ENCODE results near the gene MTUS2. TPM values are rescaled to one million over a fixed set of nuclear protein-coding genes. Genes with fewer than 3 reads are reported as not detected.

MTUS2 gene
- polyA plus RNA-seq, 1 donor: 0.52 TPM

DNA sequence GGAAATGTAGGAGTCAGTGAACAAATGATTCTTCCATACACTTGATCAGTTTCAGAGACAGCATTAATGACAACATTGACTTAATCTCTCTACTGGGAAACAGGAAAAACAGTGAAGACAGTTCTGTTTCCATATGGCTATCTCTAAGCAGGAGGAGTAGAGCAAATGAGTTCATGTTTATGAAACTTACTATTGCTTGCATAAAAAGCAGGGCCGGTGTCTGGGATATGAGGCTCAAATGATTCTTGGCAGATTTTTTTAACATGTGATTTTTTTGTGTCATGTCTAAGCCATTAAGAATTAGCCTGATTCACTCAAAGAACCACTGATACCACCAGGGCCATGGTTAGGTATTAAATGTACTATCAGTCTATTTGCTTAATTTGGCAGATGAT lies 633.5 kb downstream of the MTUS2 start:
- DNase-seq: no peak

DNA sequence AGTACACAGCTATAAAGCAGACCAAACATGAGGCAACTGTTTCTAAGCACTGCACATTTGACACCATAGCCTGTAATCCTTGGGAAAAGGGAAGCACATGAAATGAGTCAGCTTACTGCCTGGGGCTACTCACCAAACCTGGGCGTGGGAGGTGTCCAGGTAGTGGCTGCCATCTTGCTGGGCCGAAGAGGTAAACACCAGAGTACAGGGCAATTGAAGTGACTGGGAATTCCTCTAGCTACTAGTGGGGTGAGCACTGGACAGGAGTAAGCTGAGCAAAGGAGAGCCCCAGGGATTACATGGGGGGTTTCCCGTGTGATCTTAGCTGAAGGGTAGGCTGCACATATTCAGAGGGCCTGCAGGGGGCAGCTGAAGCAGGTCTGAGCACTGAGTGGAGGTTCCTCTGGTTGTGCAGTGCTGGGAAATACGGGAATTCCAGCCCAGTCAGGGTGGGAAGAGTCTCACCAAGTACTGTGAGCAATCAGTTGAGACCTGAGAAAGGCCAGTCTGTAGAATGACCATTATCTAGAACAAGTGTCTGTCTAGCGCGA lies 634.9 kb downstream of the MTUS2 start:
- no peak for DNase-seq

DNA sequence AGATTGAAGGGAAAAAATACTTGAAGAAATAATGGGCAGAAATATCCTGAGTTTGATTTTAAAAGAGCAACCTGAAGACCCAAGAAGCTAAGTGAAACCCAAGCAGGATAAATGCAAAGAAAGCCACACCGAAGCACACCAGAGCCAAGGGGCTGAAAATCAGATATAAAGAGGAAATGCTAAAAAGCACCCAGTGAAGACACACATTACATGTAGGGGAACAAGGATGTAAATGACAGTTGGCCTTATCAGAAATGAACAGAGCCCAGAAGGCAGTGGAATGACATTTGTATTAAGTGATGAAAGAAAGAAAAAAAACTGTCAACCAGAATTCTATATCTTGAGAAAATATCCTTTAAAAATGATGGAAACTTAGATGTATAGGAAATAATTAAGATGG lies 636.3 kb downstream of the MTUS2 start:
- DNase-seq: no peak

DNA sequence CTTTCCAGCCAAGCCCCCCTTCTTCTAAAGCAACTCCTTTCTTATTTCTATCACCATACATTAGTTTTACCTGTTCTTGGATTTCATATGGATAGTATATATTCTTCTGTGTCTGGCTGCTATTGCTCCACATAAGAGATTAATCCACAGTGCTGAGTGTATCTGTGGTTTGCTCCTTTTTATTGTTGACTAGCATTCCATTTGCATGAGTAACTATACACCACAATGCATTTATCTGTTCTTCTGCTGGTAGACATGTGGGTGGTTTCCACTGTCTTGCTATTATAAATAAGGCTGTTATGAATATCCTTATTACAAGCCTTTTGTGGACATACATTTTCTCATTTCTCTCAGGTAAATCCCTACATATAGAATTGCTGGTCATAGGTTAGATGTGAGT lies 637.2 kb downstream of the MTUS2 start:
- no peak for DNase-seq

DNA sequence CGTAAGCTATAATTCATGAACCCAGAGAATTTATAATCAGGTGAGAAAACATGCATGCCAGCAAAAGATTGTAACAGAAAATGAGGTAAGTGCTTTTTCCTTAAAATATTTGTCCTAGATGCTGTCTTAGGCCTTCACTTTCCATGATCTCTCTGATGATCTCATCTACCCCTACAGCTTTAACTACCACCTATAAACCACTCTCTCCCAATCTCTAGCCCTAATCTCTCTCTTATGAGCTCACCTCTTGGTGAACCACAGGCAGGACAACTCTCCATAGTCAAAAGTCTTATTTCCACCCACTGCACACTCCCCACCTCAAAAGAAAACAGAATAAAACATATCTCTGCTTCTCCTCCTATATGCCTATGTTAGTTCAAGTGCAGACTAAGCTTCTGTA lies 638.3 kb downstream of the MTUS2 start:
- no peak for DNase-seq

- DNase-seq: no peak
Measured at GRCh38 chr13:29459813-29460355, 639.7 kb downstream of the MTUS2 start.

DNA sequence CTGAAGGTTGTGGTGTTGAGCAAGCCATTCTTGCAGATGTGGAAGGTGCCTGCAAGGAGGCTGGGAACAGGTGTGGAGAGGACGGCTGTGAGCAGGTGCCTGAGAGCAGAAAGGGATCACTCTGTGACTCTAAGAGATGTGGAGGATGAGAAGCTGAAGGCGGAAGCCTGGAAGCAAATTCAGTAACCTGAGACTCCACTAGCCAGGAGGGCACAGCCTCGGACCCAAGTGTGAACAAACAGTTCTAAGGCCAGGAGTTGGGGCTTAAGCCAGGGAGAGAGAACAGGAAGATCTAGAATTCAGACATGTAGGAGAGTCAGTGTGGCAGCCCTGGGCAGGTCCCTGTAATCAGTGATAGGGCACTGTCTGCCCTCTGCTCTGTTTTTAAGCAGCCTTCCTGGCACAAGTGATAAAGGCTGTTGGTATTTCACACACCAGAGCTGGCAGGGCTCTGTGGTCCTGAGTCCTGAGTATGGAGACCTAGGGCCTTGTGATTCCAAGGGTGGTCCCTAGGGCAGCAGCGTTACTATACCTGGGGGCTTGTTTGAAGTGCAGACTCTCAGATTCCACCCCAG lies 644.1 kb downstream of the MTUS2 start:
- no peak for DNase-seq

DNA sequence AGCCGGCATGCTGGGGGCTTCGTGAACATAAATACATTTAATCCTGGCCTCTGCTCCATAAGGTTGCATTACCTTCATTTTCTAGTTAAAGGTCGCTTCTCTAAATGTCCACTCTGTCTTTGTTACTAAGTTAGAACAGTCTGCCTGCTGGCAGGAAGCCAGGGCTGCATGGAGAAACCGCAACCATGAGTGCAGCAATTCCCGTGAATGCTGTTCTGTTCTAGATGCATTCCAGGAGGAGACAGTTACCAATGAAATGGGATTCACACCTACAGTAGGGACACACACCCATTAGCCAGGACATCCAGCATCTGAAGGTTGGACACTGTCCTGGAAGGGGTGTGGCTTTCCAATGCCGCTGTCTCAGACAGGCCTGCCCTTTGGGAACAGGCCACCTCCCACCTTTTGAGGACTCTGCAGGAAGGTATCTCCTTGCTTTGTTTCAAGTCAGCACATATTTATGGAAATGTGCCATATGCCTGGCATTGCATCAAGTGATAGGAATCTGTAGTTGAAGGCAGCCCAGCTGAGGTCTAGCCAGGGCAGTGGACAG lies 645.7 kb downstream of the MTUS2 start:
- DNase-seq: peak; percentile 7

DNA sequence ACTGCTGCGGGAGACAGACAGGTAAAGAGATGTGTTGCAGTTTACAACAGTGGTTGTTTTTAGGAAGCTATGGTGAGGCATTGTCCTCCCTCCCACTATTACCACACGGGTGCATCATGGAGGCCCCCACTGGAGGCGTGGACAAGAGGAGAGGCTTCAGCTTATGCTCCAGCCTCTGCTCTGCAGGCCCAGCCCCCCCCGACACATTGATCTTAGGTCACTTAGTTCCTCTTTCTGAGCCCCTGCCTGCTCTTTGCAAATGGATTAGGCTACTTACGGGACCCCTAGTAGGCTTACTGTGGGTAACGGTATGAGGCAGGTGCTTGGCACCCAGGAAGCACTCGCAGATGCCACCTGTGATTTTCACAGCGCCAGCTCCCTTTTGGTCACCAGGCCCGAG lies 651.4 kb downstream of the MTUS2 start:
- no peak for DNase-seq

DNA sequence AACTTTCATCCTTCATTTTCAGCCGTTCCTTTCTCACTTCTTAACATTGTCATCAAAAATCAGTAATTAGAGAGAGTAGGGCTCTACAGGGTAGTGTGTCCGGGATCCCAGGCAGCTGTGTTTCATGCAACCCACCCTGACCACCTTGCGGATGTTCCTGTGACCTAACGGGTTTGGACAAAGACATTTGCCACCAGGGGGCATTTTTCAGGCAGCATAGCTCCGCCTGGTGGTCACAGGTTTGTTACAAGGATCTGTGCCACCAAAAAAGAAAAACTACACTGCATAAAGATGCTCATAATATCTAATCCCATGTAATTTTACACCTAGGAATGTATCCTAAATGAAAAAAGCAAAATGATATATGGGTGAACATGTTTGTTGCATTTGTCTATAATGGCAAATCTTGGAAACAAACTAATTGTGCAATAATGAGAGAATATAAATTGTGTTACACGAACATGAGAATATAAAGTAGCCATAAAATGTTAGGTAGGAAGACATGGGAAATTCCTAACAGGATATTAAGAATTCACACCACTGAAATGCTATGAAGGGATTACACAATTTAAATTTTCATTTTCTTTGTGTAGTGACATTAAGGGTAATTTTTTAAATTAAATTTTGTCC lies 652.3 kb downstream of the MTUS2 start:
- no peak for DNase-seq

DNA sequence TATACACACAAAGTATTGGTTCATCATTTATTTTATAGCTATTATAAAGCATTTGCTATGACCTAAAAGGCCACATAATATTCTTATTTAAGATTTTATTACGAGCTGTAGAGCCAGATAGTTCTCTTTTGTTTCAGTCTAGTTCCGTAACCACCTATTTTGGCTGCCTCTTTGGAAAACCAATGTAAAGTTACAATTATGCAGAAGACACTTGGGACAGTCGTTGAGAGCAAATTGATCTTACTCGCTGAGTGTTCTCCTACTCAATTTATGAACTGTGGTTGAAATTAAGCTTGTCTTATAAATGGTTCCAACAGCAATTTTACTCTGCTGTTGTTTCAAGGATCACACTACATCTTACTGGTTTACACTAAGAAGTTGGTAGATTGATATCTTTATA lies 653.0 kb downstream of the MTUS2 start:
- no peak for DNase-seq

- DNase-seq: no peak
Measured at GRCh38 chr13:29474991-29475390, 654.9 kb downstream of the MTUS2 start.

DNA sequence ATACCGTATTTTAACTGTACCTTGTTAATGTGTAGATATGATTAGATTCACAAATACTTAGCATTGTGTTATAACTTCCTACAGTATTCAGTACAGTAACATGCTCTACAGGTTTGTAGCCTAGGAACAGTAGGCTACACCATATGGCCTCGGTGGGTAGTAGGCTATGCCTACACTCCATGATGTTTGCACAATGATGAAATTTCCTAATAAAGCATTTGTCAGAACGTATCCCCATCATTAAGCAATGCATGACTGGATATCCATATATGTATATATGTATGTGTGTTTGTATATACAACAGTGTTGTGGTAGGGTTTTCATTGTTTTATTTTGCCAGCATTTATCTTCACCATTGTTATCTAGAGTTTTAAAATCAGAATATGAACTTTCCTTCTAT lies 655.9 kb downstream of the MTUS2 start:
- no peak for DNase-seq

- no peak for DNase-seq
Measured at GRCh38 chr13:29479716-29480492, 659.8 kb downstream of the MTUS2 start.

DNA sequence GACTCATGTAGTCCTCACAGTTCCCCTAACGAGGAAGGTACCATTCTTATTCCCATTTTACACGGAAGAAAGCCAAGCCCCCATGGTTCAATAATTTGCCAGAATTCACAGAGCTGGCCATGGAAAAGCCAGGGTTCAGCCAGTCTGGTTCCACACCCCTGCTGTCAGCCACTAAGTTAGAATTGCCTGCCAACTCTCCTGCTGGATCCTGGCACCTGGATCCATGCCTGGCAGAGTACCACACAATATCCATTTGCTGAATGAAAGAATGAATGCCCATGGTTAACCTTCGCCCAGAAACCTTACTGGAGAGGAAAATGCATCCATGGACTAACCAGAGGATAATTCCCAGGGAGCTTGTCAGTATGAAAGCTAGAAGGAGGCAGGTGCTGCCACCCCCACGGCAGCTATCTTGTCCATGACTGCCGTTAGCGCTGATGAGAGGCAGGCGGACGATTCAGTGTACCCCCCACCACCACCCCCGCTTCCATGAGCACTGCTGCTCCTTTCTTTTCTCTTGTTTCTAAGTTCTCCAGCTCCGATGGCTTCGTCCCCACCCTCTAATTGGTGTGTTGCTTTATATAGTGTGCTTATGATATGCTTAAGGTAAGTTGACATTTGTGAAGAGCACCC lies 660.9 kb downstream of the MTUS2 start:
- DNase-seq: no peak

DNA sequence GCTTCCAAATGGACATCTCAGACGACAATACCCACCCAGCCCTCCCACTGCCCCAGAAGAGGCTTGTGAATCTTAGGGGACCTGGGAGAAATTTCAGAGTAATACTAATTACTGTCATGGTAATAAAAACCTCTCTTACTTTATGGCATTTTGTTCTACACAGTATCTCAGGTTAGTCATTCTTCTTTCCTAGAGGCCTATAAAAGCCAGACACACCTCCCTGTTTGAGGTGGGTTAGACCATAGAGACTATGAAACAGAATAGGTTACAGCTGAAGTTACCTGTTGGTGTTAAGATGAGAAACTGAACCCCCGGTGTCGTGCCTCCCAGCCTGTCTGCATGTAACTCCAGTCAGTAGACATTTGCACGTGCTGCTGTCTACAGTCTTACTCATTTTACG lies 661.5 kb downstream of the MTUS2 start:
- no peak for DNase-seq

GRCh38 chr13:29482504-29482903 lies 662.4 kb downstream of the MTUS2 start:
- DNase-seq: no peak

- no peak for DNase-seq
Measured at GRCh38 chr13:29483211-29483610, 663.1 kb downstream of the MTUS2 start.

DNA sequence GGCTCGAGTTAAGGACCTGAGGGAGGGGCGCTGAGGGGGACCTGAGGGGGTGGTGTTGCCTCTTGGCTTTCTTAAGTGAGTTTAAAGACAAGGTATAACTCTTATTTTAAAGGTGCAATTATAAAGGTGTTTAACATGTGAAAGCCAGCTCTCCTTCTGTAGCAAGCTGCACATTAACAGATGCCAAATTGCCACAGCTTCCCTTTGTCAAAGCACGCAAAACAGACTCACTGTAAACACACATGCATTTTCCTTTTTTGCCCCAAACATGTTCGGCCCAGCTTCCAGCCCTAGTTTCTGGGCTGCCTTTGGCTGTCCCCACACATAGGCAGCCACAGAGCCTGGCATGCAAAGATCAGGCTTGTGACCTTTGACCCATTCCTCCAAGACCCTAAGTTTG lies 663.5 kb downstream of the MTUS2 start:
- DNase-seq: no peak

DNA sequence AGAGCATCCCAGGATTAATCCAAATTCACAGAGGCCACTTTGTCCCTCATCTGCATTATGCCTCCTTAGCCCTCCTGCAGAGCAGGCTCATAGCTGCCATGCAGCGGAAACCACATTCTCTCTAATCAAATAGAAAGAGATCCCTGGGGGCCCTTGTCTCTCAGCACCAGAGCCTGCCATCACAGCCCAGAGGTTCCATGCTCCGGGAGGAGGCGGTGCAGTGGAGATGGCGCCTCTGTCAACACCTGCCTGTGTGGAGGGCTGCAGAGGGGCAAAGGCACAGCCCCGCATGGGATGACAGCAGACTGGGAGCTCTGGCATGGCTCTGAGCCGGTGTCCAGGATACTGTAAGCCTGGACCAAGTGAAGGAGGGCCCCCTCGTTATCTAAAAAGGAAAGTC lies 664.1 kb downstream of the MTUS2 start:
- no peak for DNase-seq

DNA sequence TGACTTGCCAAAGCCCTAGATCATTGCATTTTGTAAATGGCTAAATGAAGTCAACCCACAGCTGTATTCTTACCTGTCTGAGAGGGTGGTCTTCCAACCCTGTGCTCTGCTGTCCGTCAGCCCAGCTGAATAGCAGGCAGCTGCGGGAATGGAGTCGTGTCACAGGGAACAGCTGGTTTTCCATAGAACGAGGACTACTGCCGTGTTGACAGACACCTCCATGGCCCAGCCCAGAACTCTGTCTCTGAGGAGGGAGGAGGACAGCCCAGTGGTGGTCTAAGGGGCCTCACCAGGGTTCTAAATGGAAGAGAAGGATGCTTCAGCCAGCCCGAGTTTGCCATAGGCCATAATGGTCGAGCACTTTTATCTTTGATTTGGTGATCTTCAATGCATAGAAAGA lies 664.7 kb downstream of the MTUS2 start:
- no peak for DNase-seq

GRCh38 chr13:29486551-29486950 lies 666.4 kb downstream of the MTUS2 start:
- DNase-seq: no peak
